ENCODE data around the gene SLC50A1. TPM values are rescaled to one million over a fixed set of nuclear protein-coding genes. Genes with fewer than 3 reads are reported as not detected.

Gene SLC50A1
- total RNA-seq, 3 donors from 2014 or later = 38.7 to 95.8 (median 66.4) TPM

- intact Hi-C loops (cut with DNase I, micrococcal nuclease) = loop anchor here in 1 of 2 donors (10.0 kb wide), 1 partner anchor 50 kb away; no protein-coding TSS in a partner anchor
- no peak for TF ChIP-seq CTCF (IDR thresholded peaks at IDR 0.05)
These were observed 39.0 kb downstream of the SLC50A1 start for GRCh38 chr1:155174324-155175280.

GRCh38 chr1:155175281-155175926 is 39.8 kb downstream of the SLC50A1 start:
- TF ChIP-seq CTCF (IDR thresholded peaks at IDR 0.05) = no peak
- intact Hi-C loops (cut with DNase I, micrococcal nuclease) = loop anchor here in 1 of 2 donors (10.0 kb wide), 1 partner anchor 49 kb away; no protein-coding TSS in a partner anchor
- peak in 2 of 3 donors; percentile 42 to 62 for DNase-seq

More at GRCh38 chr1:155174324-155175280, 39.0 kb downstream of the SLC50A1 start:
- Histone ChIP-seq H3K4me3 (no peak overlapping the region), H3K4me1 (ENCODE audit: low read depth) (peaks cover 24% of the 10 kb centered on the region), H3K36me3 (ENCODE audit: low read depth) (no peaks in the 10 kb centered on the region), H3K9me3 (no peaks in the 10 kb centered on the region)
- DNase-seq (peak in 2 of 3 donors; percentile 60 to 78), ATAC-seq (no peak)

GRCh38 chr1:155175927-155176371 is 40.3 kb downstream of the SLC50A1 start:
- TF ChIP-seq CTCF (IDR thresholded peaks at IDR 0.05) = no peak
- peak; percentile 11 for ATAC-seq
- H3K4me3 ChIP-seq = no peak overlapping the region
- intact Hi-C loops (cut with DNase I, micrococcal nuclease) = loop anchor here in 1 of 2 donors (10.0 kb wide), 1 partner anchor 49 kb away; no protein-coding TSS in a partner anchor
- H3K9me3 ChIP-seq = no peaks in the 10 kb centered on the region
- no peaks in the 10 kb centered on the region for H3K36me3 ChIP-seq (ENCODE audit: low read depth)
- peaks cover 24% of the 10 kb centered on the region for H3K4me1 ChIP-seq (ENCODE audit: low read depth)
- DNase-seq = peak in 2 of 3 donors; percentile 49 to 66

More at GRCh38 chr1:155175281-155175926, 39.8 kb downstream of the SLC50A1 start:
- no peaks in the 10 kb centered on the region for H3K36me3 ChIP-seq (ENCODE audit: low read depth)
- no peak overlapping the region for H3K4me3 ChIP-seq
- H3K4me1 ChIP-seq (ENCODE audit: low read depth) = peaks cover 24% of the 10 kb centered on the region
- no peak for ATAC-seq
- no peaks in the 10 kb centered on the region for H3K9me3 ChIP-seq

- Histone ChIP-seq H3K4me3 (no peak overlapping the region), H3K36me3 (ENCODE audit: low read depth) (no peaks in the 10 kb centered on the region), H3K9me3 (no peaks in the 10 kb centered on the region), H3K4me1 (ENCODE audit: low read depth) (peaks cover 24% of the 10 kb centered on the region)
- intact Hi-C loops (cut with DNase I, micrococcal nuclease) = loop anchor here in 1 of 2 donors (10.0 kb wide), 1 partner anchor 48 kb away; no protein-coding TSS in a partner anchor
- DNase-seq (peak; percentile 87 to 96 (median 90)), ATAC-seq (peak; percentile 75)
- TF ChIP-seq CTCF (IDR thresholded peaks at IDR 0.05) = peak; percentile 82
These were observed 41.0 kb downstream of the SLC50A1 start for GRCh38 chr1:155176544-155177071.
